Measurements from ENCODE around the gene PPM1A. TPM values are rescaled to one million over a fixed set of nuclear protein-coding genes. Genes with fewer than 3 reads are reported as not detected.

Gene PPM1A
- total RNA-seq, 1 donor from 2014 or later, result 35.5 TPM

DNA sequence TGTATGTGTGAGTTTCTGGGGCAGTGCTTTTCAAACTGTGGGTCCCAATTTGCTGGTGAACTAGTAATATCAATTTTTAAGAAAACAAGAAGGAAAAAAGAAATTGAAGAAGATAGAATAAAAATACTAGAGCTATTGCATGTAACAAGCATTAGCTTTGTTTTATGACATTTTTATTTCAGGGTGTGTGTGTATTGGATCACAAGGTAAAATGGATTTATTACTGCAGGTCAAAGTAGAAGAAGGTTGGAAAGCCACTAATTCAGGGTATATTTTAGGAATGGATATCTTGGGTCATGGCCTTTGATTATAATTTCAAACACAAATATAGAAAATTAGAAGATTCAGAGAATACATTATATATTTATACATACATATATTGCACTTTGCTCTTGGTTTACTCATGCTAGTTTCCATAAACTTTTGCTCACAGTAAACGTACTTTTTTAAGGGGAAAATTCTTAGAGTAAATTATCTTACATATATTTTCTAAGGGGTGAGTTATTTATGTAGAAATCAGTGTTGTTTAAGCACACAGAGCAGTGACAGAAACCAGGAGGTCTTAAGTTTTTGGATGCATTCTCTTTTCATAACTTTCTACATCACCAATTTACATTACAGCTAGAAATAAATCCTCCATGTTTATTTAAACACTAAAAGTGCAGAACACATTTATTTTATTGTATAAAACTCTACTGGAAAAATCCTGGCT lies 34.5 kb upstream of the PPM1A start:
- H3K4me3 ChIP-seq (ENCODE audit: low read depth, low read length), result no peak overlapping the region
- DNase-seq (ENCODE audit: low read depth) (no peak), FAIRE-seq (no peak)
- TF ChIP-seq, protein P1, sequence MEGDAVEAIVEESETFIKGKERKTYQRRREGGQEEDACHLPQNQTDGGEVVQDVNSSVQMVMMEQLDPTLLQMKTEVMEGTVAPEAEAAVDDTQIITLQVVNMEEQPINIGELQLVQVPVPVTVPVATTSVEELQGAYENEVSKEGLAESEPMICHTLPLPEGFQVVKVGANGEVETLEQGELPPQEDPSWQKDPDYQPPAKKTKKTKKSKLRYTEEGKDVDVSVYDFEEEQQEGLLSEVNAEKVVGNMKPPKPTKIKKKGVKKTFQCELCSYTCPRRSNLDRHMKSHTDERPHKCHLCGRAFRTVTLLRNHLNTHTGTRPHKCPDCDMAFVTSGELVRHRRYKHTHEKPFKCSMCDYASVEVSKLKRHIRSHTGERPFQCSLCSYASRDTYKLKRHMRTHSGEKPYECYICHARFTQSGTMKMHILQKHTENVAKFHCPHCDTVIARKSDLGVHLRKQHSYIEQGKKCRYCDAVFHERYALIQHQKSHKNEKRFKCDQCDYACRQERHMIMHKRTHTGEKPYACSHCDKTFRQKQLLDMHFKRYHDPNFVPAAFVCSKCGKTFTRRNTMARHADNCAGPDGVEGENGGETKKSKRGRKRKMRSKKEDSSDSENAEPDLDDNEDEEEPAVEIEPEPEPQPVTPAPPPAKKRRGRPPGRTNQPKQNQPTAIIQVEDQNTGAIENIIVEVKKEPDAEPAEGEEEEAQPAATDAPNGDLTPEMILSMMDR (IDR thresholded peaks at IDR 0.05; ENCODE audit: insufficient read depth, low read length, severe bottlenecking), result no peak
- H3K36me3 ChIP-seq (ENCODE audit: control insufficient read depth, insufficient read depth, low read length), result no peaks in the 10 kb centered on the region
- no peaks in the 10 kb centered on the region for H3K27me3 ChIP-seq (ENCODE audit: control insufficient read depth, insufficient read depth, low read length)

DNA sequence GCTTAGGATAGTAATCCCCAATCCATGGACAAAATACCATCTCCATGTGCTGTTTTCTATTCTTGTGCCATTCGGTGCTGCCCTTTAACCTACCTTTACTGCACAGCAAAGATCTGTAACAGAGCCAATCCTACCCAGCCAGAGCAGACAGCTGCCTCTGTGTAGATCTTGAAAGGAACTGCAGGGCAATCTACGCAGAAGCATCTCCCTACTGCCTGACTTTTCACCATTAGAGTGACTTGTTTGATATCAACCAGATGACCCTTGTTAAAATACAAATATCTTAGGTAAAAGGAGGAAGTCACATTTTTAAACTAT lies 33.9 kb upstream of the PPM1A start:
- Histone ChIP-seq H3K36me3 (ENCODE audit: control insufficient read depth, insufficient read depth, low read length) (no peaks in the 10 kb centered on the region), H3K27me3 (ENCODE audit: control insufficient read depth, insufficient read depth, low read length) (no peaks in the 10 kb centered on the region), H3K4me3 (ENCODE audit: low read depth, low read length) (no peak overlapping the region)
- TF ChIP-seq, protein P1 (IDR thresholded peaks at IDR 0.05; ENCODE audit: insufficient read depth, low read length, severe bottlenecking), result no peak
- no peak for DNase-seq (ENCODE audit: low read depth)
- FAIRE-seq, result no peak

DNA sequence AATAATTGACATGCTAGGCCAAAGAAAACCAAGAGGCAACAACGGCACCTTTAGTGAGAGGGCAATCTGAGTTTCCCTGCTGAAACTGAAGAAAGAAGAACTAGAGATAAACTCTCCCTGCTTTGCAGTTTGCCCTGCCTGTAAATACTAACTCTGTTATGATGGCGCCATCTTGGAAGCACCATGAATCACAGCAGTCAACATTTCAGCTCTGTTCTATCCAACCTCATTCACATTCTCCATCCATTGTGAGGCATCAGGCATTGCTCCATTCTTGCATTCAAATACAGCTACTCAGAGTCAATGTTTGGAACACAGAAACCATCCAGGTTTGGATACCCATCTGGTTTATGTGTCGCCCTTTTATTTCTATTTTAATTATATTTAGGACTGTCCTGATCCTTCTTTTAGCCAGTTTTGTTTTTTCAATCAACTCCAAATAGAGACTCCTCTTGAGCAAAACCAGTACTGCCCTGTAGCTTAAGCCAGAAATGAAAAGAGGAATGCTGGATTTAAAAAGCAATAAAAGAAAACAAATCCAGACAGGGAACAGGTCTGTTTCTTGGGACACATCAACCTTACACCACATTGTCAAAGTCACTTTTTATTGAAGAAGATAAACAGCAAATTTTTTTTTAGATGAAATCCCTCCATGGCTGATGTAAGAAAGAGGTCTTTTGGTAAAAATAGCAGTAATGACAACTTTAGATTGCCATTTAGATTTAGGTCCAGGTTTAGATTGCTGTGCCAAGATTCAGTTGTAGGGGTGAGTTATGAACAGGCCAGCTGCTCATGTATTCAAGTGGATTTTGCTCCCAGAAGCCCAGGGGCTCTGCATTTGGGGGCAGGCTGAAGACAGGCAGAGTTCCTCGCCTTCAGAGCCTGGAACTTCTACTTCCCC lies 33.3 kb upstream of the PPM1A start:
- no peak for FAIRE-seq
- DNase-seq (ENCODE audit: low read depth), result no peak
- Histone ChIP-seq H3K36me3 (ENCODE audit: control insufficient read depth, insufficient read depth, low read length) (no peaks in the 10 kb centered on the region), H3K27me3 (ENCODE audit: control insufficient read depth, insufficient read depth, low read length) (no peaks in the 10 kb centered on the region), H3K4me3 (ENCODE audit: low read depth, low read length) (no peak overlapping the region)
- TF ChIP-seq, protein P1 (IDR thresholded peaks at IDR 0.05; ENCODE audit: insufficient read depth, low read length, severe bottlenecking), result no peak

DNA sequence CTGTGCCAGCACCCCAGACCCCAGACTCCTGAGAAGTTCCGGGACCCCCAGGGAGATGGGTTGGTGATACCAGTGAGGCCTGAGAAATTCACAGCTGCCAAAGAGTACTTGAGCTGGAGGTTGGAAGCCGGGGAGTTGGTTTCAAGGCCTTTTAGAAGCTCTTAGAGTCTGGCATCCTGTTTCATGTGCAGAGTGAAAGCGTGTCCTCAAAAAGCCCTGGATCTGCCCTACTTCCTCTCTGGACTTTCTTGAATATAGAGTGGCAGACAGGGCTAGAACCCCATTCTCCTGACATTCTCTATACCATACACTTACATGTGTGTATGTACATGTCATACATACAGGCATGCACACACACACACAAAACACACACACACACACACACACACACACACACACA lies 31.3 kb upstream of the PPM1A start:
- H3K27me3 ChIP-seq (ENCODE audit: control insufficient read depth, insufficient read depth, low read length), result no peaks in the 10 kb centered on the region
- FAIRE-seq, result no peak
- DNase-seq (ENCODE audit: low read depth), result no peak
- TF ChIP-seq, protein P1 (IDR thresholded peaks at IDR 0.05; ENCODE audit: insufficient read depth, low read length, severe bottlenecking), result no peak
- H3K36me3 ChIP-seq (ENCODE audit: control insufficient read depth, insufficient read depth, low read length), result no peaks in the 10 kb centered on the region
- H3K4me3 ChIP-seq (ENCODE audit: low read depth, low read length), result no peak overlapping the region

DNA sequence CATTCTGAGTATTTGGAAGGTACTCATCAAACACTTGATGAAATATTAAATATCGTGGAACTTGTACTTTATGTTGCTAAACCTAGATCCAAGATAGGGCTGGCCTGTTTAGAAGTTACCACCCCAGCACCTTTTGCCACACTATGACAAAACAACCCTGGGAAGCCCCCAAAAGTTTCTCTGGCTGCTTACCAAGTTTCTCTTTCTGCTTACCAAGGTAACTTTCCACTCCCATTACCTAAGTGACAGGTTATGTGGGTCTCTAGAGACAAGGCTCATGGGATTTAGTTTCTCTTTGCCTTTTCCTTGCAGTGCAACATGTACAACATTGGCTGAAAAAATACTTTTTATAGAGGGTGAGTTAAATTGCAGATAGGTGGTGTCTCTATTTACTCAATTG lies 28.9 kb upstream of the PPM1A start:
- no peaks in the 10 kb centered on the region for H3K36me3 ChIP-seq (ENCODE audit: control insufficient read depth, insufficient read depth, low read length)
- DNase-seq (ENCODE audit: low read depth) (no peak), FAIRE-seq (no peak)
- H3K27me3 ChIP-seq (ENCODE audit: control insufficient read depth, insufficient read depth, low read length), result no peaks in the 10 kb centered on the region
- H3K4me3 ChIP-seq (ENCODE audit: low read depth, low read length), result no peak overlapping the region
- TF ChIP-seq, protein P1 (IDR thresholded peaks at IDR 0.05; ENCODE audit: insufficient read depth, low read length, severe bottlenecking), result no peak
